ENCODE results near the gene ARID4B.

DNA sequence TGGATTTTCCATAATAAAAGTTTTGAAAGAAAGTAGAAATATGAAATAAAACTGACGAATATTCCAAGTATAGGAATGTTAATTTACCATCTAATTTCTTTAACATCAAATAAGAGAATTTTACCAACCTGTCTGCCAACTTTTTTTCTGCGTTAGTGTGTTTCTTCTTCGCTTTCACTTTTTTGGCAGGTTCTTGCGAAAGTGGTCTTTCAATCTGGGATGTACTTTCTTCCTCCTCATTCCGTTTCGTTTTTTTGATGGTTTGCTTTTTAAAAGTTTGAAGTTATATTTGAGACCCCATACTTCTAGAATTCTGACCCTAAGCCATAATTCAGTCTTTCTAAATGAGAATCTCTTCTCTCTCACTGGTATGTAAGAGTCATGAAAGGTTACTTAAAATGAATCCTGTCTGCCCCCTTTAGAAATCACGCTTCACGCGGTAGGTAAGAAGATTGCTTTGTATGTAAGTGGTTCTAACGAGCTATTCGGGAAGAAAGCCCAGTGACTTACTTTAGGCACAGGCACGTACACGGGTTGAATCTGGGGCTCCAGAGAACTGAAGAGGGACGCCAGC is 167.5 kb downstream of the ARID4B start:
- TF ChIP-seq CTCF (IDR thresholded peaks at IDR 0.05) = no peak
- TF ChIP-seq POLR2A (IDR thresholded peaks at IDR 0.05) = no peak
- no peak for TF ChIP-seq EP300 (IDR thresholded peaks at IDR 0.05)
- TF ChIP-seq POLR2AphosphoS5 (IDR thresholded peaks at IDR 0.05) = no peak

Data from gastroesophageal sphincter (tissue), 3 donors.